Activated CD8-positive, alpha-beta T cell treated with anti-CD3 and anti-CD28 coated beads for 36 hours (primary cell): ENCODE results near the gene DHRS13. TPM values are rescaled to one million over a fixed set of nuclear protein-coding genes. Genes with fewer than 3 reads are reported as not detected.
A peak's percentile ranks its signal among the peaks of the same experiment; 100 is the strongest.

Experiments
- ATAC-seq: fragments of 200-7000 bp; cut with Tn5 transposase; one replicate; pipeline ENCODE4 v1.10.0; 2021; ENCODE audit warnings: mild to moderate bottlenecking, moderate library complexity
- CTCF ChIA-PET: fragments of 350-600 bp; sonication (Branson Sonifier 250); formaldehyde crosslinking; loops from one replicate; lab custom pipeline; 2021; ENCODE audit warnings: antibody characterized with exemption; lab: Charles Lee
- POLR2A ChIA-PET: fragments of 350-600 bp; sonication (Branson Sonifier 250); formaldehyde crosslinking; loops from one replicate; lab custom pipeline; 2021; ENCODE audit warnings: antibody characterized with exemption; lab: Charles Lee
- DNase-seq: peaks from one replicate; pipeline ENCODE4 v3.0.0-alpha.2; 2020
- H3K27ac Mint-ChIP-seq: one replicate; pipeline ENCODE4 v1.8.0; 2021; ENCODE audit warnings: mild to moderate bottlenecking, mixed read lengths
- H3K27me3 Mint-ChIP-seq: one replicate; pipeline ENCODE4 v1.8.0; 2021; ENCODE audit warnings: mixed read lengths
- H3K36me3 Mint-ChIP-seq: one replicate; pipeline ENCODE4 v1.8.0; 2021; ENCODE audit warnings: low read depth, mixed read lengths
- H3K4me1 Mint-ChIP-seq: one replicate; pipeline ENCODE4 v1.8.0; 2021; ENCODE audit warnings: low read depth, mixed read lengths
- H3K4me3 Mint-ChIP-seq: one replicate; pipeline ENCODE4 v1.8.0; 2021; ENCODE audit warnings: mild to moderate bottlenecking, moderate library complexity, mixed read lengths
- H3K9me3 Mint-ChIP-seq: one replicate; pipeline ENCODE4 v1.8.0; 2021; ENCODE audit warnings: mixed read lengths
- CTCF ChIP-seq: fragments of 200-600 bp; IDR thresholded peaks from one replicate; pipeline ENCODE4 v1.8.0; 2022; ENCODE audit warnings: antibody characterized with exemption, mild to moderate bottlenecking
- intact Hi-C: fragments of 100-400 bp; cut with micrococcal nuclease; formaldehyde crosslinking; loops from one replicate; pipeline ENCODE4 v1.10.0; 2022
- total RNA-seq, 2 experiments: library from RNA; stranded (reverse); gene quantifications; one replicate each; pipeline ENCODE4 v1.2.3, GENCODE V29; 2021

Gene DHRS13
- total RNA-seq, 2 experiments from 2014 or later, result 37.3 to 38.2 TPM

DNA sequence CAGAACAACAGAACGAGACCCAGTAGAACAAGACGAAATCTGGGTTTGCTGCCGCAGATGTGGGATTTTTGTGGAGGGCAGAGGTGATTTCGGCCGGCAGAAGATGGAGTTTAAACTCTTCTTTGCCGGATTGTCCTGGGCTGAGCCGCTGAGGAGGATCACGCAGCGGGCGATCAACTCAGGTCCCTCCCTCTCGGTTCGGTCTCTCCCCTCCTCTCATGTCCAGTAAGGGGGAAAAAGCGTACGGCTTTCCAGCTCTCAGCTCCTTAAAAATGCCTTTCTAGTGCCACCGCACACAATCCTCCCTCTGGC lies 46.0 kb upstream of the DHRS13 start:
- intact Hi-C loops, result loop anchor here (2.0 to 5.0 kb wide), 2 partner anchors 47 to 222 kb away; partner anchors contain the start of genes DHRS13 and TLCD1
- H3K36me3 Mint-ChIP-seq, result peaks cover 49% of the 10 kb centered on the region

DNA sequence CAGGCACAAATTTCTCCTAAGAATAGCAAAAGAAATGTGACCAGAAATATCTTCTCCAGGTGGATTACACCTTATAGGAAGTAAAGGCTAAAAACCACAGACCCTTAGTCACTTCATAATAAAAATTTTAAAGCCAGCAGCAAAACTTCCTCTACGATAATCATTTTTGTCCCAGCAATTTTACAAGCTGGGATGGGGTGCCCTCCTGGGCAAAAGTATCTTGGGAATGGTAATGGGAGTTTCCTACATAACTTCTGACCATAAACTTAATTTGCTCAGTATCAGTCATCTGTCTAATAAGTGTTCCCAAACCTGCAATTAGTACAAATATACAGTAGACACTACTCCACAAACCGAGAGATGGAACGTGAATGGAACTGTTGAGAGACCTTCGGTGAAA lies 45.5 kb upstream of the DHRS13 start:
- H3K9me3 Mint-ChIP-seq, result no peaks in the 10 kb centered on the region
- ATAC-seq (no peak), DNase-seq (no peak)
- H3K4me1 Mint-ChIP-seq, result peaks cover 49% of the 10 kb centered on the region
- H3K4me3 Mint-ChIP-seq, result peak overlapping the region; percentile 97
- no peaks in the 10 kb centered on the region for H3K27me3 Mint-ChIP-seq
- no peak for TF ChIP-seq CTCF
- ChIA-PET CTCF (interaction anchor here (0.7 to 5.6 kb wide), 6 partner anchors 46 to 221 kb away, joined by 3 to 66 read pairs (median 7); partner anchors contain the start of genes DHRS13, NEK8 and TLCD1), POLR2A (interaction anchor here (0.6 to 6.4 kb wide), 10 partner anchors 12 to 227 kb away, joined by 3 to 46 read pairs (median 10); partner anchors contain the start of genes NEK8, RPL23A and TLCD1)
- peak overlapping the region; percentile 97 for H3K27ac Mint-ChIP-seq
- peaks cover 53% of the 10 kb centered on the region for H3K36me3 Mint-ChIP-seq
- intact Hi-C loops, result loop anchor here (2.0 to 5.0 kb wide), 2 partner anchors 46 to 222 kb away; partner anchors contain the start of genes DHRS13 and TLCD1

More for the DNA sequence above, 46.0 kb upstream of the DHRS13 start:
- CTCF ChIA-PET, result interaction anchor here (0.7 to 5.6 kb wide), 10 partner anchors 11 to 221 kb away, joined by 3 to 66 read pairs (median 6); partner anchors contain the start of genes DHRS13, NEK8 and TLCD1
- DNase-seq (no peak), ATAC-seq (no peak)
- Mint-ChIP-seq H3K4me1 (peaks cover 44% of the 10 kb centered on the region), H3K9me3 (no peaks in the 10 kb centered on the region), H3K27me3 (no peaks in the 10 kb centered on the region), H3K27ac (peak overlapping the region; percentile 97), H3K4me3 (peak overlapping the region; percentile 97)
- no peak for TF ChIP-seq CTCF
- POLR2A ChIA-PET, result interaction anchor here (0.6 to 6.4 kb wide), 13 partner anchors 9 to 228 kb away, joined by 3 to 46 read pairs (median 6); partner anchors contain the start of genes NEK8, RPL23A and TLCD1

- peak overlapping the region; percentile 97 for H3K27ac Mint-ChIP-seq
- ATAC-seq, result no peak
- no peak for TF ChIP-seq CTCF
- peaks cover 57% of the 10 kb centered on the region for H3K36me3 Mint-ChIP-seq
- intact Hi-C loops, result loop anchor here (2.0 to 5.0 kb wide), 2 partner anchors 45 to 221 kb away; partner anchors contain the start of genes DHRS13 and TLCD1
- DNase-seq, result no peak
- ChIA-PET CTCF (interaction anchor here (0.7 to 5.6 kb wide), 6 partner anchors 10 to 220 kb away, joined by 3 to 66 read pairs (median 6); partner anchors contain the start of genes NEK8 and TLCD1), POLR2A (interaction anchor here (0.9 to 6.4 kb wide), 4 partner anchors 12 to 222 kb away, joined by 3 to 34 read pairs (median 6); partner anchors contain the start of gene TLCD1)
- H3K4me3 Mint-ChIP-seq, result peak overlapping the region; percentile 97
- H3K27me3 Mint-ChIP-seq, result no peaks in the 10 kb centered on the region
- H3K4me1 Mint-ChIP-seq, result peaks cover 55% of the 10 kb centered on the region
- no peaks in the 10 kb centered on the region for H3K9me3 Mint-ChIP-seq
Observed at GRCh38 chr17:28947639-28948038, 44.8 kb upstream of the DHRS13 start.

- H3K4me1 Mint-ChIP-seq, result peaks cover 64% of the 10 kb centered on the region
- intact Hi-C loops, result loop anchor here (5.0 kb wide), 1 partner anchor 44 kb away; the partner anchor contains the start of gene DHRS13
Observed at GRCh38 chr17:28946239-28946638, 43.4 kb upstream of the DHRS13 start.

More at GRCh38 chr17:28946239-28946638, 43.4 kb upstream of the DHRS13 start:
- Mint-ChIP-seq H3K27me3 (no peaks in the 10 kb centered on the region), H3K36me3 (peaks cover 63% of the 10 kb centered on the region), H3K9me3 (no peaks in the 10 kb centered on the region), H3K4me3 (peak overlapping the region; percentile 23), H3K27ac (peak overlapping the region; percentile 84)
- ATAC-seq, result no peak
- ChIA-PET POLR2A (interaction anchor here (0.6 to 6.4 kb wide), 5 partner anchors 10 to 221 kb away, joined by 3 to 34 read pairs (median 4); partner anchors contain the start of gene TLCD1), CTCF (interaction anchor here (0.6 to 2.9 kb wide), 11 partner anchors 9 to 220 kb away, joined by 3 to 10 read pairs (median 4); partner anchors contain the start of gene TLCD1)
- TF ChIP-seq CTCF, result no peak
- DNase-seq, result no peak
